Hippocampal formation (tissue), 2 donors: ENCODE measurements around the gene NELFE.
A peak's percentile ranks its signal among the peaks of the same experiment; 100 is the strongest.

Experiments used
- DNase-seq, 2 donors: peaks; one replicate each; lab custom pipeline; 2025; lab: John Stamatoyannopoulos, UW

The NELFE gene

GRCh38 chr6:31972709-31973350 is 14.1 kb upstream of the NELFE start:
- DNase-seq = no peak

DNA sequence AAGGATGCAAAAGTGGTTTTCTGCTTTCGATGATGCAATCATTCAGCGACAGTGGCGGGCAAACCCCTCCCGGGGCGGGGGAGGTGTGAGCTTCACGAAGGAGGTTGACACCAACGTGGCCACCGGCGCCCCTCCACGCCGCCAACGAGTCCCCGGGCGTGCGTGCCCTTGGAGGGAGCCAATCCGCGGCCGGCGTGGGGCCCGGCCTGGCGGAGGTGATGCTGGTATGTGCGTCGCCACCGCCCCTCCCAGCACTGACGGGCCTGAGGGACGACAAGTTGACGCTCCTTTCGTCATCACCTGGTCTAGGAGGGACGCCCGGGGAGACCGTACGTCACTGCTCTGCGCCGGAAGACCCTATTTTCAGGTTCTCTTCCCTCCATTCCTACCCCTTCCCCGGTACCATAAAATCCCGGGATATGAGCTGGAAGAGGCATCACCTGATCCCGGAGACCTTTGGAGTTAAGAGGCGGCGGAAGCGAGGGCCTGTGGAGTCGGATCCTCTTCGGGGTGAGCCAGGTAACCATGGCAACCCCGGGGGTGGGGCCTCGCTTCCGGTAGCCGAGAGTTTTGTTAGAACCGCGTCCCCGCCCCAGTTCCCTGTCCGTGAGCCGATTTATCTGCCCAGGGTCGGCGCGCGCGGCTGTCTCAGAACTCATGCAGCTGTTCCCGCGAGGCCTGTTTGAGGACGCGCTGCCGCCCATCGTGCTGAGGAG is 13.4 kb upstream of the NELFE start, which contains the start of gene DXO:
Gene DXO (minus strand): TSS at position 146 of the 716 bp plus-strand sequence. CDS start 463 bp downstream, outside the sequence.
- DNase-seq = peak; percentile 89 to 96

DNA sequence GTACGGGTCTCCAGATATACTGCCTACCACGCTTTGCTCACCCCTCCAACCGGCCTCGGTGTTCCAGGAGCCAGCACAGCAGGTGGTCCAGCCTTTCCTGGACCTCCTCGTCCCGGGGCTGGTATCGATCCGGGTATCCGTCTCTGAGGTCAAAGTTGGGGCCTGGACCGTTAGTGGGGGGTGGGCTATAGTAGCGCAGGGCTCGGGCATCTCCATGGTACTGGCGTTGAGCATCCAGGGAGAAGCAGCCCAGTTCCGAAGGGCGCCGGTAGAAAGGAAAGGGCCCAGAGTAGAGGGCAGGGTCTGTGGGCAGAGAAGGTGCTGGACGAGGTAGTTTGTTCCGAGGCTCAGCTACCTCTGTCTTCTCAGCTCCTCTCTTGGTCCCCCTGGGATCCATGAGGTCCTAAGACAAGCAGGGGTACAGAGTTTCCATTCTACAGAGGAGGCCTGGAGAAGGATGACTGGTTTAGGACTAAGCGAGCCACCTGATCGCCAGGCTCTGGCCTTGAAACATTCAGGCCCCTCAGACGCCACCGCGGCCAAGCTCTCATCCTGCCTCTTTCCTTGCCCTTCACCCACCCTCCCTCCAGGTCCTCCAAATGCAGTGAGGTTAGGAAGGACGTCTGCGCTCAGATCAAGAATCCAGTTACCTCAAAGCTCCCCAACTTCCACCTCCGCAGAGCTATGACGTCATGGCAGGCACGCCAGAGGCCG is 12.7 kb upstream of the NELFE start:
- DNase-seq = no peak

DNA sequence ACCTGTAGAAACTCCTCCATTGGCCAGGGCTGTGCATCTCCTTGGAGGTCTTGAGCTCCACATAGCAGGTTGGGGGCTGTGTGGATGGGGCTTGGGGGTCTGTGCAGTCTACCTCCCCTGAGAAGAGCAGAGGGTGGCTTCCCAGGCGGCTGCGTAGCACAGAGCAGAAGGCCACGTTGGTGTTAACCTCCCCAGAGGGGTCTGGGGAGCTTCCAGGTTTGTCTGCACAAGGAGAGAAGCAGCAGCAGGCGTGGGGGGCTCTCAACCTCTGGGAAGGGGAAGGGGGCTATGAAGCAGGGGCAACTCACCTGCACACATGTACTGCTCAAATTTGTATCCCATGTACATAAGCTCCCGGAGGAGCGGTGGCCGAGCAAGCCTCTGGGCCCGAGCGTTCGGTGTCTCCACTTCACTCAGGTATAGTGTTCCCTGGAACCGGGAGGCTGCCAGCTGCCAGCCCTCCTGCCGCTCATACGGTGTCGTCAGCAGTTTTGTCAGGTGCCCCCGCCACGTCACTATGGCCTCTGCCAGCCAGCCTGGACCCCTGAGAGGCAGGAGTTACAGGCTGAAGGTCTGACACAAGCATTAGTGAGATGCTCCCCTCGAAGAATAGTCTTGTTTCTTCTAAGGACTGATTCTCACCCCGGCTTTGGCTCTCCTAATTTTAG is 12.0 kb upstream of the NELFE start:
- DNase-seq = no peak

DNA sequence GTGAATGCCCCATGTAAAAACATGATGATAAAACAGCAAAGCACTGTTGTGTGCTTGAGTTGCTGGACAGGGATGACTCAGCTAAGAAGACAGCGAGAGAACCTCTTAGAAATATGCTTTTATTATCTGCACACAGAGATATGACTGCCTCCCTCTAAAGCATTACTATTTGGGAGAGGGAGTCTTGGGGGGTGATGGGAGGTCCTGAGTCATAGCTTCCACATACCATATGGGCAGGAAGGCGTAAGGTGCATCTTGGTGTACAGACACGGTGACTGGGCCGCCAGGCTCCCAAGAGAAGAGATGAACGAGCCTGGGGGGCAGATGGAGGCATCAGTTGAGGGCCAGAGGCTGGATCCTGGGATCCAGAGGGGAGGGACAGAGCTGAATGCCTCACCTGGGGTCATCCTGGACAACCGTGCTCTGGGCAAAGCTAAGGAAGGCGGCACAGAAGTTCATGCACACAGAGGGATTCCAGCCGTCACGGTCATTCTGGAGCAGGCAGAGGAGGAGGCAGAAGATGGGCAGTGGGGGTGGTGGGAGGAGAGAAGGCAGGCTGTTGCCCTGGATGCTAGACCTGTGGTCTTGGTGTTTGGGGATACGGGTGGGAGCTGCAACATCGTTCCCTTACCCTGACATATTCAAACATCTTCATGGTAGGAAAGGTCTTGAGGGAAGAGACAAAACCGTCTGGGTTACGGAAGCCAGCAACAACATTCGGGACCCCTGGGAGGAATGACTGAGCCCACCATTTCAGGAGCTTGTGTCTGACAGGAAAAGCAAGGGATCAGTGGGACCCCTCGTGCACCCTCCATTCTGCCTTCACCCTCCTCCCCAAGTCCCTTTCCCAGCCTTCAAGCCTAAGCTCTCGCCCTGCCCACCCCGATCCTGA is 11.2 kb upstream of the NELFE start:
- no peak for DNase-seq

GRCh38 chr6:31968791-31969711 is 10.3 kb upstream of the NELFE start:
- no peak for DNase-seq

- no peak for DNase-seq
These were observed 9.6 kb upstream of the NELFE start for GRCh38 chr6:31968326-31968725.

DNA sequence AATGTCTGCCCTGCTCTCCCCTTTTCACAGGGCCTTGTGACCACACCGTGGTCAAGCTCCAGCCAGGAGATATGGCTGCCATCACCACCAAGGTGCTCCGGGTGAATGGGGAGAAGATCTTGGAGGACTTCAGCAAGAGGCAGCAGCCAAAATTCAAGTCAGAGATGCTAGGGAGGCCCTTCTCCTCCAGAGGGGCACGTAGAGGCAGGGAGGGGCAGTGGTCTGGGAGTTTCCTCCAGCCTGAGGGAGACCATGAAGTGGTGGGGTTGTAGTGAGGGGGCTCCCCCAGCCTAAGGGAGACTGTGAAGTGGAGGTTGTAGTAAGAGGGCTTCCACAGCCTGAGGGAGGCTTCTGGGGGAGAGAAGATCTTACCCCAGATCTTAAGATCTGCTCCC is 9.2 kb upstream of the NELFE start:
- DNase-seq = no peak

- DNase-seq = no peak
These were observed 8.5 kb upstream of the NELFE start for GRCh38 chr6:31966997-31967925.

GRCh38 chr6:31966506-31966905 is 7.7 kb upstream of the NELFE start:
- no peak for DNase-seq

DNA sequence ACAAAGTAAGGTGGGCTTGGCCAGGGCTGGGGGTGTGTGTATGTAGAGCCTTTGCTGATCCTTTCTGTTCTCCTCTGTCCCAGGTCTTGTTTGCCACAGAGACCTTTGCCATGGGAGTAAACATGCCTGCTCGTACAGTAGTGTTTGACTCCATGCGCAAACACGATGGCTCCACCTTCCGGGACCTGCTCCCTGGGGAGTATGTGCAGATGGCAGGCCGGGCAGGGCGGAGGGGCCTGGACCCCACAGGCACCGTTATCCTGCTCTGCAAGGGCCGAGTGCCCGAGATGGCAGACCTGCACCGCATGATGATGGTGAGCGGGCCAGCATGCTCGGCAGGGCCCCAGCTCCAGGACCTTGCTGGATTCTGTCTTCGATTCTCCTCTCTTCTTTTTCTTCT is 6.9 kb upstream of the NELFE start:
- no peak for DNase-seq

GRCh38 chr6:31963921-31964320 is 5.2 kb upstream of the NELFE start:
- DNase-seq = no peak

GRCh38 chr6:31961616-31962015 is 2.8 kb upstream of the NELFE start:
- DNase-seq = no peak

- DNase-seq = no peak
These were observed 395 bp downstream of the NELFE start for GRCh38 chr6:31958412-31958740.

DNA sequence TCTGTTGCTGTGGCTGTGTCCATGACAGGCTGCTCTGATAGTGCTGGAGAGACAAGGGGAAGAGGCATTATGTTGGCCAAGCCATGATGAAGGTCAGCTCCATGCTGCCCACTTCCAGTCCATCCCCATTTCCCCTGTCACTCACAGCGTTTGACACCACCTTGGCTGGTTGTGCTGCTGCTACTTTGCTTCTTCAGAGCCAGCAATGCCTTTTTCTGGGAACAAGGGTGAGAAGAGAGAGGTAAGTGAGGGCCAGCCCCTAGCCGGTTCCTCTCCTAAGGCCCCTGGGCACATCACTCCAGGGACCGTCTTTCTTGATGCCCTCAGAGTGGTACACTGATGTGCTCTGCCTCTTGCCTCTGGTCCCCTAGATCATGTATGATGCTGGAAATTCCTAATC is 2.0 kb downstream of the NELFE start:
- DNase-seq = no peak

- no peak for DNase-seq
These were observed 4.3 kb downstream of the NELFE start for GRCh38 chr6:31954511-31954910.

- DNase-seq = no peak
These were observed 5.9 kb downstream of the NELFE start for GRCh38 chr6:31952890-31953289.

DNA sequence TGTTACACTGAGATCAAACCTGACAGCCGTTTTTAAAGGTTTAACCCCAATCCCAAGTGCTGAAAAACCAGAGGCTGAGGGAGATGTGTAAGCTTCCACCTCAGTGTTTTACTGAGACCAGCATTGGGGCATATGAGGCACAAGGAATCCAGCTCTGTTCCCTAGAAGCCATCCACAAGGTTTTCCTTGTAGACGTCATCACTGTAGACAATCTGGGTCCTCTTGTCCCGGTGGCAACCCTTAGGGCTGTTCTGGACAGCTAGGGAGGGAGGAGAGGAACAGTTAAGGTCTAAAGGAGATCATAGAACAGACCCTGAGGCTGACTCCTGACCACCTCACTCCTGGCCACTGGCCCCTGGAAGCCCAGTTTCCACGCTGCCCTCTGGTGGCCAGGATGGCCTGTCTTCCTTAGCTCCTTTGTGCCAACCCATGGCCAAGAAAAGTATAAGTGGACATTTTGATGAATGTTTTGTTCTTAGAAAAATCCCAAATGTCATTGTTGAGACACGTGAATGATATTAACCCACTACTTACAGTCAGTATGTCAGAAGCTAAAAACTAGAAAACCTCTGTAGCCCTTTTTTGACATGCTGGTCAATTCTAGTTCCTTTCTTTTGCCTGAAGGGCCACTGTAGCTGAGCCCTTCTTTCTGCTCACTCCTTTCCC is 6.5 kb downstream of the NELFE start:
- peak in 1 of 2 donors; percentile 20 for DNase-seq
